ENCODE results near the gene PGBD2. TPM values are rescaled to one million over a fixed set of nuclear protein-coding genes. Genes with fewer than 3 reads are reported as not detected.
A peak's percentile ranks its signal among the peaks of the same experiment; 100 is the strongest.
"Not testable (repeated sequence)": the region's sequence is repeated elsewhere in the genome, so short reads cannot be mapped to it uniquely, and the experiment has no call there.

PGBD2 gene
- total RNA-seq, 4 donors from 2014 or later, result 7.9 to 16.5 (median 13.0) TPM

DNA sequence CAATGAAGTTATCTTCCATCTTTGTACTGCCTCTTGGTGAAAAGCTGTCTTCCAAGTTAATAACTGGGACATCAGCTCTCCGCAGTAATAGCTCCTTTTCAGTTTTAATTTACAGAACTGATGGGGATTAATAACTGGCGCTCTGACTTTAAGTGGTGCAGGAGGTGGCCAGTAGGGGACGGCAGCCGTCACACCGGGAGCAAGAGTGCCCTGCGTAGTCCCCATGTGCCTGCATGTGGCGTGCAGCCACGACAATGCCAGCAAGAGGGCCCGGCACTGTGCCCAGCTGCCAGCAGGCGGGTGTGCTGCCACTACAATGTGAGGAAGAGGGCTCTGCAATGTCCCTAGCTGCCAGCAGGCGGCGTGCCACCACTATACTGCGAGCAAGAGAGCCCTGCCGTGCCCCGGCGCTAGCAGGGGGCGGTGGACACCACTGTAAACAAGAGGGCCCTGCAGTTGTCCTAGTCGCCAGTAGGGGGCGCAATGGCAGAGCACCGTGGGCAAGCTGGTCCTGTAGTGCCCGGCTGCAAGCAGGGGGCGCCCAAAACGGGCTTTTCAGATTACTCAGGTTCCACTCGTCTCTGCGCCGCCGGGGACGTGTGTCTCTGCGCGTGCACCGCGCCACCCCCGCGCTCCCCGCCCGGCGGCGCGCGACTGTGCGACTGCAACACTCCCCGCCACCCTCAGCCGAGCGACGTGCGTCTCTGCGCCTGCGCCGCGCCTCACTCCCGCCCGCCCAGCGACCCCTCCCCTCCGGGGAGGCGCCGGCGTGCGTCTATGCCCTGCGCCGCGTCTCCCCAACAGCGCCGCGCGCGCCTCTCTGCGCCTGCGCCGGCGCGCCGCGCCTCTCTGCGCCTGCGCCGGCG, 38.3 kb downstream of the PGBD2 start:
- DNase-seq; H3K27me3 ChIP-seq; intact Hi-C loops (cut with DNase I; ENCODE audit: low total_unique reads); H3K36me3 ChIP-seq; H3K9me3 ChIP-seq; H3K27ac ChIP-seq; H3K4me3 ChIP-seq; H3K4me1 ChIP-seq: not testable (repeated sequence)

- H3K36me3 ChIP-seq; intact Hi-C loops (cut with DNase I; ENCODE audit: low total_unique reads); H3K9me3 ChIP-seq; H3K4me1 ChIP-seq; H3K27me3 ChIP-seq; DNase-seq; H3K4me3 ChIP-seq; H3K27ac ChIP-seq: not testable (repeated sequence)
Observed at GRCh38 chr1:248945000-248945423, 39.0 kb downstream of the PGBD2 start.

DNA sequence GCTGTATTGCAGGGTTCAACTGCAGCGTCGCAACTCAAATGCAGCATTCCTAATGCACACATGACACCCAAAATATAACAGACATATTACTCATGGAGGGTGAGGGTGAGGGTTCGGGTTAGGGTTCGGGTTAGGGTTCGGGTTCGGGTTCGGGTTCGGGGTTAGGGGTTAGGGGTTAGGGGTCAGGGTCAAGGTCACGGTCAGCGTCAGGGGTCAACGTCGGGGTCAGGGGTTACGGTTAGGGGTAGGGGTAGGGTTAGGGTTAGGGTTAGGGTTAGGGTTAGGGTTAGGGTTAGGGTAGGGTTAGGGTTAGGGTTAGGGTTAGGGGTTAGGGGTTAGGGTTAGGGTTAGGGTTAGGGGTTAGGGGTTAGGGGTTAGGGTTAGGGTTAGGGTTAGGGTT, 39.4 kb downstream of the PGBD2 start:
- DNase-seq, result peak in 1 of 2 donors; percentile 34
- intact Hi-C loops (cut with DNase I; ENCODE audit: low total_unique reads); H3K27me3 ChIP-seq; H3K27ac ChIP-seq; H3K36me3 ChIP-seq; H3K4me3 ChIP-seq; H3K4me1 ChIP-seq; H3K9me3 ChIP-seq: not testable (repeated sequence)

DNA sequence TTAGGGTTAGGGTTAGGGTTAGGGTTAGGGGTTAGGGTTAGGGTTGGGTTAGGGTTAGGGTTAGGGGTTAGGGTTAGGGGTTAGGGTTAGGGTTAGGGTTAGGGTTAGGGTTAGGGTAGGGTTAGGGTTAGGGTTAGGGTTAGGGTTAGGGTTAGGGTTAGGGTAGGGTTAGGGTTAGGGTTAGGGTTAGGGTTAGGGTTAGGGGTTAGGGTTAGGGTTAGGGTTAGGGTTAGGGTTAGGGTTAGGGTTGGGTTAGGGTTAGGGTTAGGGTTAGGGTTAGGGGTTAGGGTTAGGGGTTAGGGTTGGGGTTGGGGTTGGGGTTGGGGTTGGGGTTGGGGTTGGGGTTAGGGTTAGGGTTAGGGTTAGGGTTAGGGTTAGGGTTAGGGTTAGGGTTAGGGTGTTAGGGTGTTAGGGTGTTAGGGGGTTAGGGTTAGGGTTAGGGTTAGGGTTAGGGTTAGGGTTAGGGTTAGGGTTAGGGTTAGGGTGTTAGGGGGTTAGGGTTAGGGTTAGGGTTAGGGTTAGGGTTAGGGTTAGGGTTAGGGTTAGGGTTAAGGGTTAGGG, 39.9 kb downstream of the PGBD2 start:
- DNase-seq; H3K4me1 ChIP-seq; H3K27ac ChIP-seq; intact Hi-C loops (cut with DNase I; ENCODE audit: low total_unique reads); H3K4me3 ChIP-seq; H3K27me3 ChIP-seq; H3K36me3 ChIP-seq; H3K9me3 ChIP-seq: not testable (repeated sequence)

Small RNA genes lying within 50 kb of the gene (small RNA-seq; reads per million reads assigned to genes)
- gene RNU6-1205P, result not detected

Other genes with a start within 250 kb of the PGBD2 start
- gene OR14I1, start 203.5 kb upstream of the PGBD2 start, total RNA-seq, result not detected
- gene LYPD8, start 150.5 kb upstream of the PGBD2 start, total RNA-seq, result not detected
- 10 to 100 TPM in 3 of 4 donors, 1 to 10 TPM in 1; 2.6 to 29.8 (median 16.4) TPM for gene SH3BP5L, start 80.3 kb upstream of the PGBD2 start, total RNA-seq
- gene ZNF672, start 68.0 kb upstream of the PGBD2 start, total RNA-seq, result 10 to 100 TPM; 15.0 to 34.3 (median 24.0) TPM
- gene ZNF692, start 47.1 kb upstream of the PGBD2 start, total RNA-seq, result 10 to 100 TPM; 21.2 to 43.5 (median 29.2) TPM

Measured in uterus (tissue), 4 donors.